HepG2 (cell line): ENCODE data around the gene CEP128. TPM values are rescaled to one million over a fixed set of nuclear protein-coding genes. Genes with fewer than 3 reads are reported as not detected.
A peak's percentile ranks its signal among the peaks of the same experiment; 100 is the strongest.

Experiments
- ATAC-seq: fragments of 200-7000 bp; cut with Tn5 transposase; 3 replicates; pipeline ENCODE4 v1.9.1; 2020; ENCODE audit warnings: mild to moderate bottlenecking, moderate library complexity
- BruUV-seq: library from RNA; stranded (reverse); fragments of 400-500 nt; replicated peaks from 2 replicates; lab custom pipeline; 2021; lab: Mats Ljungman, UMichigan
- CTCF ChIA-PET: fragments of 300-600 bp; formaldehyde crosslinking; extraction: SDS; loops from one replicate; lab custom pipeline; 2021; ENCODE audit warnings: low total read pairs, inconsistent platforms, low intra/inter-chr PET ratio; lab: Yijun Ruan, JAX
- POLR2A ChIA-PET: fragments of 350-600 bp; sonication (Branson Sonifier 250); formaldehyde crosslinking; loops from one replicate; lab custom pipeline; 2020; ENCODE audit warnings: antibody characterized with exemption, inconsistent platforms; lab: Yijun Ruan, JAX
- DNase-seq: peaks from one replicate; pipeline ENCODE4 v3.0.0-alpha.2; 2015; ENCODE audit warnings: low spot score
- FAIRE-seq: peaks from 3 replicates; lab custom pipeline; 2011; peaks lifted over from hg19 to GRCh38; lab: Jason Lieb, UNC
- H2AFZ ChIP-seq: one replicate; pipeline ENCODE4 v1.6.1; 2011; ENCODE audit warnings: low read length, inconsistent platforms
- H3K27ac ChIP-seq: fragments of 300-600 bp; 3 replicates; pipeline ENCODE4 v1.8.0; 2011; ENCODE audit warnings: mixed run types, mild to moderate bottlenecking, mixed read lengths, low read length, inconsistent platforms; ENCODE audit not compliant: insufficient read depth; ENCODE audit errors: extremely low read length
- H3K27me3 ChIP-seq, 2 experiments: fragments of 200-600 bp in 1 of 2; 2 replicates in 1 of 2; 3 replicates in 1 of 2; pipeline versions ENCODE4 v1.6.0 to v1.8.0; 2011; ENCODE audit warnings: low read length in 2 of 2, mild to moderate bottlenecking in 2 of 2, moderate library complexity in 2 of 2, inconsistent platforms in 1 of 2; ENCODE audit not compliant: insufficient read depth in 2 of 2, control insufficient read depth in 1 of 2
- H3K36me3 ChIP-seq, 2 experiments: fragments of 200-600 bp in 1 of 2; replicated peaks in 1 of 2; 2 replicates in 1 of 2; 3 replicates in 1 of 2; pipeline versions ENCODE4 v1.5.1 to v1.8.0; 2011; ENCODE audit warnings: low read length in 2 of 2, inconsistent platforms in 1 of 2; ENCODE audit not compliant: insufficient read depth in 2 of 2, control insufficient read depth in 1 of 2
- H3K4me1 ChIP-seq: 2 replicates; pipeline ENCODE4 v1.5.1; 2012; ENCODE audit warnings: low read length, inconsistent platforms; ENCODE audit not compliant: insufficient read depth
- H3K4me2 ChIP-seq: 2 replicates; pipeline ENCODE4 v1.6.0; 2011; ENCODE audit warnings: low read depth, low read length, inconsistent platforms
- H3K4me3 ChIP-seq, 3 experiments: fragments of 200-600 bp in 1 of 3; sonication (generic), shearing (Covaris generic) in 1 of 3; replicated peaks in 1 of 3; 2 replicates each; pipeline ENCODE4 v1.5.1; 2011 to 2016; ENCODE audit warnings: low read length in 3 of 3, inconsistent platforms in 2 of 3, low read depth in 2 of 3, mild to moderate bottlenecking in 2 of 3, control low read depth in 1 of 3, mixed read lengths in 1 of 3; ENCODE audit not compliant: insufficient read depth in 1 of 3
- H3K79me2 ChIP-seq: one replicate; pipeline ENCODE4 v1.6.1; 2011; ENCODE audit warnings: low read length, inconsistent platforms; ENCODE audit not compliant: insufficient read depth
- H3K9ac ChIP-seq: 2 replicates; pipeline ENCODE4 v1.6.0; 2011; ENCODE audit warnings: mild to moderate bottlenecking, low read depth, low read length, inconsistent platforms; ENCODE audit not compliant: insufficient read depth
- H3K9me3 ChIP-seq: 2 replicates; pipeline ENCODE4 v1.5.1; 2012; ENCODE audit warnings: mild to moderate bottlenecking, low read length
- H4K20me1 ChIP-seq: 2 replicates; pipeline ENCODE4 v1.6.0; 2011; ENCODE audit warnings: inconsistent platforms, mild to moderate bottlenecking, low read length, moderate library complexity; ENCODE audit not compliant: insufficient read depth
- CHCHD3 ChIP-seq: sonication (generic); formaldehyde crosslinking; IDR thresholded peaks from 2 replicates; pipeline ENCODE4 v1.8.0; 2022; ENCODE audit warnings: mild to moderate bottlenecking, missing genetic modification reagents, moderate library complexity
- ELF1 ChIP-seq: sonication (generic); formaldehyde crosslinking; IDR thresholded peaks from 2 replicates; pipeline ENCODE4 v1.4.0; 2020; ENCODE audit warnings: missing genetic modification reagents
- IRX3 ChIP-seq: sonication (generic); formaldehyde crosslinking; IDR thresholded peaks from 2 replicates; pipeline ENCODE4 v1.8.1; 2023; ENCODE audit warnings: mild to moderate bottlenecking, low read depth, missing genetic modification reagents, borderline replicate concordance
- ISX ChIP-seq: sonication (generic); formaldehyde crosslinking; conservative IDR thresholded peaks from 2 replicates; pipeline ENCODE4 v1.5.0; 2020; ENCODE audit warnings: missing genetic modification reagents
- LBX2 ChIP-seq: sonication (generic); formaldehyde crosslinking; IDR thresholded peaks from 2 replicates; pipeline ENCODE4 v1.5.0; 2020; ENCODE audit warnings: missing genetic modification reagents, mild to moderate bottlenecking, borderline replicate concordance
- MAFF ChIP-seq: IDR thresholded peaks from 2 replicates; pipeline ENCODE4 v1.6.1; 2011; ENCODE audit warnings: low read depth, low read length, improper control_type of control experiment
- MAFK ChIP-seq, 2 experiments: IDR thresholded peaks in 1 of 2; conservative IDR thresholded peaks in 1 of 2; 2 replicates each; pipeline ENCODE4 v1.6.1; 2011; ENCODE audit warnings: improper control_type of control experiment in 2 of 2, low read length in 2 of 2
- REL ChIP-seq: sonication (generic); formaldehyde crosslinking; conservative IDR thresholded peaks from 2 replicates; pipeline ENCODE4 v1.8.0; 2022; ENCODE audit warnings: mild to moderate bottlenecking, missing genetic modification reagents, moderate library complexity
- SMYD3 ChIP-seq: sonication (generic); formaldehyde crosslinking; IDR thresholded peaks from 2 replicates; pipeline ENCODE4 v1.8.1; 2023; ENCODE audit warnings: mild to moderate bottlenecking, missing genetic modification reagents
- STAG1 ChIP-seq: sonication (generic); formaldehyde crosslinking; IDR thresholded peaks from 2 replicates; pipeline ENCODE4 v1.4.0; 2020; ENCODE audit warnings: missing genetic modification reagents
- TARDBP ChIP-seq: sonication (generic); formaldehyde crosslinking; IDR thresholded peaks from 2 replicates; pipeline ENCODE4 v1.8.0; 2022; ENCODE audit warnings: mild to moderate bottlenecking, missing genetic modification reagents
- TBL1XR1 ChIP-seq: fragments of 150-350 bp; IDR thresholded peaks from 2 replicates; pipeline ENCODE4 v1.6.1; 2014; ENCODE audit warnings: borderline replicate concordance, low read length; ENCODE audit not compliant: partially characterized antibody
- U2AF1 ChIP-seq: fragments of 200-400 bp; formaldehyde crosslinking; optimal IDR thresholded peaks from 2 replicates; pipeline ENCODE3; 2017; ENCODE audit warnings: mild to moderate bottlenecking, low read depth, low read length
- ZNF547 ChIP-seq: sonication (generic); formaldehyde crosslinking; IDR thresholded peaks from 2 replicates; pipeline ENCODE4 v1.5.1; 2020; ENCODE audit warnings: mild to moderate bottlenecking, missing genetic modification reagents
- ZNF878 ChIP-seq: sonication (generic); formaldehyde crosslinking; IDR thresholded peaks from 2 replicates; pipeline ENCODE4 v1.8.1; 2023; ENCODE audit warnings: mild to moderate bottlenecking, missing genetic modification reagents, moderate library complexity
- WGBS: methylation state at CpG from one replicate; pipeline ENCODE4 v1.1.6; 2017; ENCODE audit warnings: low lambda C conversion rate; 5-methylcytosine and 5-hydroxymethylcytosine counted together
- in situ Hi-C: cut with HindIII; loops from 2 replicates; pipeline ENCODE4 v1.10.0; 2017; ENCODE audit warnings: low pct_unique_long_range_greater_than_20kb; ENCODE audit not compliant: extremely low pct_ligation_motif_present
- intact Hi-C: fragments of 100-400 bp; cut with micrococcal nuclease; formaldehyde crosslinking; loops from one replicate; pipeline ENCODE4 v1.10.0; 2022; ENCODE audit not compliant: unreplicated experiment
- polyA plus RNA-seq, 8 experiments: library from polyadenylated mRNA; depleted of rRNA in 3 of 8; stranded (reverse) in 7 of 8; unstranded in 1 of 8; fragments of >200 nt; fragmentation: Illumina TruSeq in 4 of 8; extraction: Trizol in 4 of 8; gene quantifications; 2 replicates each; pipeline versions ENCODE4 v1.2.1 to v1.2.3, GENCODE V29; 2011 to 2016; ENCODE audit warnings: low read depth in 4 of 8, missing spikeins in 1 of 8, mixed read lengths in 1 of 8; ENCODE audit not compliant: insufficient read depth in 1 of 8
- total RNA-seq, 5 experiments: library from RNA; depleted of rRNA; stranded (reverse); fragments of >200 nt; fragmentation: Illumina TruSeq; extraction: Trizol; gene quantifications; 2 replicates each; pipeline ENCODE4 v1.2.3, GENCODE V29; 2016; ENCODE audit warnings: low read depth in 1 of 5
- TF ChIP-seq, protein P1 (sequence below): sonication (generic); formaldehyde crosslinking; IDR thresholded peaks from 2 replicates; pipeline ENCODE4 v1.5.0; 2020; ENCODE audit warnings: mild to moderate bottlenecking, missing genetic modification reagents

Gene CEP128
- total and polyA plus RNA-seq, 2 of the 13 experiments (the other 11 are each of a cell fraction or from before 2014, with no cell fraction given): 1.3 to 7.5 TPM

DNA sequence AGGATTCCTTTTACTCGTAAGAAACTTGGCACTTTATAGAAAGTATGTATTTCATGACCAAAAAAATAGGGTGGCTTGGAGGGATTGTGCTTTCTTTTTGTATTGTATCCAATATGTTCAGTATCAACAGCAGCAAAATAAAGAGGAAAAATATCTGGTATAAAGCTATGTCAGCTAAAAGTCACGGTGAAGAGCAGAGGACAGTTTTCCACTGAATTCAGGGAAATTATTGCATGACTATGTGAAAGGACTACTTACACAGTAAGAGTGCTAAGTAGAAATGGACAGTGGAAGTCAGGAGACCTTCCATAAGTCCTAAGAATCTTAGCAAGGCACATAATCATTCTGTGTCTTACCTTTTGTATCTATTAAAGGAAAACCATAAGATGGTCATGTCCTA, 33.1 kb upstream of the CEP128 start:
- DNase-seq: no peak

DNA sequence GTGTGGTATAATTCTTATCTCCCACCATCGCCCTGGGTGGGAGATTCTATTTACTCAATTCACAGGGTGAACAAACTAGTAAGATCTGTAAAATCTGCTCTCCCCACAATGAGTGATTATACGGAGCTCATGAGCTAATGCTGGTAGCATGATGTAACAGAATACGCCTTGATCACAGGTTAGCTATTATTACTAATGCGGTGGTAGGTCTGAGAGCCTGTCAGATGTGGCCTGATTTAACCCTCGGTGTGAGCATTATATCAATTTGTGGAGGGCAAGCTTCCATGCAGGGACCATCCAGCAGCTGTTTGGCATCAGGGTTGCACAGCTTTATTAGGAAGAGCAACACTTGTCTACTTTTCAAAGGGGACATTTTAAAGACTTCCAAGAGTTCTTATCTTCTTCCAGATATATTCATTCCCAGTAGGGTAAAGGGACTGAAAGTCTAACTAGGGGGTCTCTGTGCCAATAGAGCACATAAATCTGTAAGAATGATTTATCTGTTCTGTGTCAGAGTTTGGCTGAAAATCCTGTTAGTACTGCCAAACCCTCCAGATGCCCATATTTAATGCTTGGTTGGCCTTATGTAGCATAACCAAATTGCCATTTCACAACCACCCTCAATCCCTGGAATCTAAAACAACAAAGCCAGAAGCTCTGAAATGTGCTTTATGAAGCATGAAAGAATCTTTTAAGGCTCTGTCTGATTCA, 32.5 kb upstream of the CEP128 start:
- Histone ChIP-seq H3K9me3 (no peaks in the 10 kb centered on the region), H4K20me1 (no peaks in the 10 kb centered on the region), H3K4me2 (no peak overlapping the region), H3K4me3 (no peak overlapping the region), H3K79me2 (no peaks in the 10 kb centered on the region), H3K27me3 (no peaks in the 10 kb centered on the region), H3K4me1 (no peaks in the 10 kb centered on the region), H3K27ac (no peak overlapping the region), H3K36me3 (no peaks in the 10 kb centered on the region), H3K9ac (no peak overlapping the region), H2AFZ (no peak overlapping the region)
- ChIA-PET CTCF (no interaction called here), POLR2A (no interaction called here)
- no peak for DNase-seq
- in situ Hi-C loops: no loop called here
- WGBS: 30% methylated on average over 5 of the region's 5 CpGs
- intact Hi-C loops: no loop called here
- FAIRE-seq: no peak
- BruUV-seq: no TSS peak
- no peak for ATAC-seq
- TF ChIP-seq STAG1 (CRISPR knock-in tag) (no peak), U2AF1 (no peak), SMYD3 (CRISPR knock-in tag) (no peak), CHCHD3 (CRISPR knock-in tag) (no peak), LBX2 (CRISPR knock-in tag) (no peak), ZNF547 (CRISPR knock-in tag) (no peak), ZNF878 (CRISPR knock-in tag) (no peak), IRX3 (CRISPR knock-in tag) (no peak), ISX (CRISPR knock-in tag) (no peak), TARDBP (no peak), TBL1XR1 (no peak), REL (CRISPR knock-in tag) (no peak)
- TF ChIP-seq, protein P1, sequence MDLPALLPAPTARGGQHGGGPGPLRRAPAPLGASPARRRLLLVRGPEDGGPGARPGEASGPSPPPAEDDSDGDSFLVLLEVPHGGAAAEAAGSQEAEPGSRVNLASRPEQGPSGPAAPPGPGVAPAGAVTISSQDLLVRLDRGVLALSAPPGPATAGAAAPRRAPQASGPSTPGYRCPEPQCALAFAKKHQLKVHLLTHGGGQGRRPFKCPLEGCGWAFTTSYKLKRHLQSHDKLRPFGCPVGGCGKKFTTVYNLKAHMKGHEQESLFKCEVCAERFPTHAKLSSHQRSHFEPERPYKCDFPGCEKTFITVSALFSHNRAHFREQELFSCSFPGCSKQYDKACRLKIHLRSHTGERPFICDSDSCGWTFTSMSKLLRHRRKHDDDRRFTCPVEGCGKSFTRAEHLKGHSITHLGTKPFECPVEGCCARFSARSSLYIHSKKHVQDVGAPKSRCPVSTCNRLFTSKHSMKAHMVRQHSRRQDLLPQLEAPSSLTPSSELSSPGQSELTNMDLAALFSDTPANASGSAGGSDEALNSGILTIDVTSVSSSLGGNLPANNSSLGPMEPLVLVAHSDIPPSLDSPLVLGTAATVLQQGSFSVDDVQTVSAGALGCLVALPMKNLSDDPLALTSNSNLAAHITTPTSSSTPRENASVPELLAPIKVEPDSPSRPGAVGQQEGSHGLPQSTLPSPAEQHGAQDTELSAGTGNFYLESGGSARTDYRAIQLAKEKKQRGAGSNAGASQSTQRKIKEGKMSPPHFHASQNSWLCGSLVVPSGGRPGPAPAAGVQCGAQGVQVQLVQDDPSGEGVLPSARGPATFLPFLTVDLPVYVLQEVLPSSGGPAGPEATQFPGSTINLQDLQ (CRISPR knock-in tag): no peak

More for the DNA sequence above, 33.1 kb upstream of the CEP128 start:
- intact Hi-C loops (no loop called here), in situ Hi-C loops (no loop called here)
- Histone ChIP-seq H3K4me2 (no peak overlapping the region), H3K79me2 (no peaks in the 10 kb centered on the region), H3K36me3 (no peaks in the 10 kb centered on the region), H3K4me1 (no peaks in the 10 kb centered on the region), H3K9me3 (no peaks in the 10 kb centered on the region), H3K4me3 (no peak overlapping the region), H3K27ac (no peak overlapping the region), H3K9ac (no peak overlapping the region), H2AFZ (no peak overlapping the region), H3K27me3 (no peaks in the 10 kb centered on the region), H4K20me1 (no peaks in the 10 kb centered on the region)
- no peak for FAIRE-seq
- BruUV-seq: no TSS peak
- ATAC-seq: no peak
- peak in 1 of 2 experiments; percentile 54; a peak in 2 of 4 replicates for TF ChIP-seq MAFK (conservative IDR thresholded peaks at IDR 0.05 in 1 of 2, IDR thresholded peaks at IDR 0.05 in 1 of 2; ENCODE audit: low read length in 2 of 2)
- peak; percentile 38; the same call in 1 of the 2 replicates for TF ChIP-seq MAFF
- TF ChIP-seq ELF1: no peak
- ChIA-PET POLR2A (no interaction called here), CTCF (no interaction called here)
- 2% methylated on average over 2 of the region's 2 CpGs for WGBS
